HEK293 (cell line): ENCODE data around the gene CAPN13.

ENCODE experiments used
- KLF8 ChIP-seq: fragments of 450-650 bp; formaldehyde crosslinking; IDR thresholded peaks from 2 replicates; pipeline ENCODE4 v1.5.1; 2016; ENCODE audit warnings: missing biosample characterization, missing genetic modification characterization
- PBX3 ChIP-seq: sonication (generic); formaldehyde crosslinking; IDR thresholded peaks from 2 replicates; pipeline ENCODE4 v1.8.1; 2022; ENCODE audit warnings: mild to moderate bottlenecking, moderate library complexity, missing genetic modification reagents
- SP7 ChIP-seq: fragments of 450-650 bp; formaldehyde crosslinking; IDR thresholded peaks from 2 replicates; pipeline ENCODE4 v1.5.1; 2016; ENCODE audit warnings: missing biosample characterization, missing genetic modification characterization
- TRIM28 ChIP-seq: IDR thresholded peaks from 2 replicates; pipeline ENCODE4 v1.6.1; 2011; ENCODE audit warnings: low read length, control low read depth, borderline replicate concordance
- ZBTB17 ChIP-seq: fragments of 450-650 bp; formaldehyde crosslinking; IDR thresholded peaks from 2 replicates; pipeline ENCODE4 v1.5.1; 2016; ENCODE audit warnings: missing biosample characterization, missing genetic modification characterization
- ZFP37 ChIP-seq: fragments of 450-650 bp; formaldehyde crosslinking; IDR thresholded peaks from 2 replicates; pipeline ENCODE4 v1.5.1; 2016; ENCODE audit warnings: missing biosample characterization, missing genetic modification characterization
- ZNF114 ChIP-seq: fragments of 450-650 bp; formaldehyde crosslinking; IDR thresholded peaks from 2 replicates; pipeline ENCODE4 v1.5.0; 2017; ENCODE audit warnings: missing biosample characterization, missing genetic modification characterization
- ZNF133 ChIP-seq: fragments of 450-650 bp; formaldehyde crosslinking; IDR thresholded peaks from 2 replicates; pipeline ENCODE4 v1.5.1; 2016; ENCODE audit warnings: missing biosample characterization, missing genetic modification characterization
- ZNF624 ChIP-seq: fragments of 450-650 bp; formaldehyde crosslinking; IDR thresholded peaks from 2 replicates; pipeline ENCODE4 v1.5.1; 2017; ENCODE audit warnings: missing biosample characterization, missing genetic modification characterization
- ZNF707 ChIP-seq: fragments of 450-650 bp; formaldehyde crosslinking; IDR thresholded peaks from 2 replicates; pipeline ENCODE4 v1.5.1; 2016; ENCODE audit warnings: missing biosample characterization, missing genetic modification characterization
- TF ChIP-seq, protein P1 (sequence below): fragments of 450-650 bp; formaldehyde crosslinking; IDR thresholded peaks from 2 replicates; pipeline ENCODE4 v1.5.1; 2016; ENCODE audit warnings: missing biosample characterization, missing genetic modification characterization
- TF ChIP-seq, protein P2 (sequence below): fragments of 450-650 bp; formaldehyde crosslinking; IDR thresholded peaks from 2 replicates; pipeline ENCODE4 v1.5.1; 2016; ENCODE audit warnings: missing biosample characterization, missing genetic modification characterization

DNA sequence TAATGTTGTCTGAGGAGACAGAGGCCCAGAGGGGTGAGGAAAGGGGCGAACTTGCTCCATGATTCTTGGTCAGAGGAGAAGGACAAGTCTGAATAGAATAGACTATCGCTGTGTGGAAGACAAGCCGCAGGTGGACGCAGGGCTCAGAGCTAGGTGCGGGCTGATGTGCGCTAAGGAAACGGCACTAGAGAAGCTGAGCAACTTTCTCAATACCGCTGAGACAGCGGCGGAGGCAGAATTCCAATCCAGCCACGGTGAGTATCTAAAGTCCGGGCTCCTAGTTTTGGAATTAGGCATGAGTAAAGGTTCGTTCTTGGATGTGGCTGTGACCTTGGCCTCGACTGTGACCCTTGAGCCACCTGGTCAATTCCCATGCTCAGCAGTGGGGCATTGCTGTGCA, 47.8 kb downstream of the CAPN13 start:
- TF ChIP-seq, protein P1, sequence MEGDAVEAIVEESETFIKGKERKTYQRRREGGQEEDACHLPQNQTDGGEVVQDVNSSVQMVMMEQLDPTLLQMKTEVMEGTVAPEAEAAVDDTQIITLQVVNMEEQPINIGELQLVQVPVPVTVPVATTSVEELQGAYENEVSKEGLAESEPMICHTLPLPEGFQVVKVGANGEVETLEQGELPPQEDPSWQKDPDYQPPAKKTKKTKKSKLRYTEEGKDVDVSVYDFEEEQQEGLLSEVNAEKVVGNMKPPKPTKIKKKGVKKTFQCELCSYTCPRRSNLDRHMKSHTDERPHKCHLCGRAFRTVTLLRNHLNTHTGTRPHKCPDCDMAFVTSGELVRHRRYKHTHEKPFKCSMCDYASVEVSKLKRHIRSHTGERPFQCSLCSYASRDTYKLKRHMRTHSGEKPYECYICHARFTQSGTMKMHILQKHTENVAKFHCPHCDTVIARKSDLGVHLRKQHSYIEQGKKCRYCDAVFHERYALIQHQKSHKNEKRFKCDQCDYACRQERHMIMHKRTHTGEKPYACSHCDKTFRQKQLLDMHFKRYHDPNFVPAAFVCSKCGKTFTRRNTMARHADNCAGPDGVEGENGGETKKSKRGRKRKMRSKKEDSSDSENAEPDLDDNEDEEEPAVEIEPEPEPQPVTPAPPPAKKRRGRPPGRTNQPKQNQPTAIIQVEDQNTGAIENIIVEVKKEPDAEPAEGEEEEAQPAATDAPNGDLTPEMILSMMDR (tag by site-specific recombination): no peak
- TF ChIP-seq TRIM28 (no peak), ZBTB17 (tag by site-specific recombination) (no peak), PBX3 (CRISPR knock-in tag) (no peak), ZNF114 (tag by site-specific recombination) (no peak), ZNF707 (no peak), ZNF624 (tag by site-specific recombination) (no peak), ZFP37 (no peak), SP7 (no peak), ZNF133 (tag by site-specific recombination) (no peak), KLF8 (tag by site-specific recombination) (no peak)
- TF ChIP-seq, protein P2, sequence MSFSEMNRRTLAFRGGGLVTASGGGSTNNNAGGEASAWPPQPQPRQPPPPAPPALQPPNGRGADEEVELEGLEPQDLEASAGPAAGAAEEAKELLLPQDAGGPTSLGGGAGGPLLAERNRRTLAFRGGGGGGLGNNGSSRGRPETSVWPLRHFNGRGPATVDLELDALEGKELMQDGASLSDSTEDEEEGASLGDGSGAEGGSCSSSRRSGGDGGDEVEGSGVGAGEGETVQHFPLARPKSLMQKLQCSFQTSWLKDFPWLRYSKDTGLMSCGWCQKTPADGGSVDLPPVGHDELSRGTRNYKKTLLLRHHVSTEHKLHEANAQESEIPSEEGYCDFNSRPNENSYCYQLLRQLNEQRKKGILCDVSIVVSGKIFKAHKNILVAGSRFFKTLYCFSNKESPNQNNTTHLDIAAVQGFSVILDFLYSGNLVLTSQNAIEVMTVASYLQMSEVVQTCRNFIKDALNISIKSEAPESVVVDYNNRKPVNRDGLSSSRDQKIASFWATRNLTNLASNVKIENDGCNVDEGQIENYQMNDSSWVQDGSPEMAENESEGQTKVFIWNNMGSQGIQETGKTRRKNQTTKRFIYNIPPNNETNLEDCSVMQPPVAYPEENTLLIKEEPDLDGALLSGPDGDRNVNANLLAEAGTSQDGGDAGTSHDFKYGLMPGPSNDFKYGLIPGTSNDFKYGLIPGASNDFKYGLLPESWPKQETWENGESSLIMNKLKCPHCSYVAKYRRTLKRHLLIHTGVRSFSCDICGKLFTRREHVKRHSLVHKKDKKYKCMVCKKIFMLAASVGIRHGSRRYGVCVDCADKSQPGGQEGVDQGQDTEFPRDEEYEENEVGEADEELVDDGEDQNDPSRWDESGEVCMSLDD: no peak
